A172 (cell line): ENCODE measurements around the gene NLK. TPM values are rescaled to one million over a fixed set of nuclear protein-coding genes. Genes with fewer than 3 reads are reported as not detected.
"Not testable (repeated sequence)": the region's sequence is repeated elsewhere in the genome, so short reads cannot be mapped to it uniquely, and the experiment has no call there.

Source experiments
- DNase-seq: peaks from one replicate; pipeline ENCODE4 v3.0.0-alpha.2; 2015; ENCODE audit warnings: low spot score
- total RNA-seq: library from RNA; depleted of rRNA; stranded (reverse); fragments of >200 nt; shearing (Covaris generic); gene quantifications from 2 replicates; pipeline ENCODE4 v1.2.3, GENCODE V29; 2014; rRNA removed

The NLK gene
- total RNA-seq = 18.5 and 19.1 TPM in 2 replicates

DNA sequence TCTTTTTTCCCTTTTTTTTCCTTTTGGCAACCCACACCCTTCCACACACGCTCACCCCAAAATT lies at the start of gene NLK:
NLK (plus strand) TSS at position 21 of the 64 bp plus-strand sequence. CDS start 197 bp downstream, outside the sequence.
- DNase-seq = no peak

DNA sequence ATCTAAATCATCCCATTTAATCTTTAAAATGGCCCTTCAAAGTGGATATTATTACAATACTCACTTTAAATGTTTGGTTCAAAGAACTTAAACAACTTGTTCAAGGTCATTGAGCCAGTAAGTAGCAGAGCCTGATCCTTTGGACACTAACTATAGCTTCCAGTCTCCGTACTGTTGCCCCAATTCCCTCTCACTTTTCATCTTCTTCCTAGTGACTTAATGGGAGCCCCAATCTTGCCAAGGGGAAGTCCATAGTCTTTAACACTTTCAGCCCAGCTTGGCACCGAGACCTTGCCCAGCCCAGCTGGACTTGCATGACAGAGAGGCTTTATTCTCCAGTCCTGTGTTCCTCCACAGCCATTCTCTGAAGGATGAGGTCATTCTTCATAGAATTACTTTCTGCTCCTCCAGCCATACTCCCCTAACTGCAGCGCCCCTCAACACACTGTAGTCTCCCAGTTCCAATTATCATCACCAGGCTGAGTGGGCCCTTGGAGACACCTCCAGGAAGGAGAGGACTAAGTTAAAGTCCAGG lies 49.2 kb upstream of the NLK start:
- no peak for DNase-seq

DNA sequence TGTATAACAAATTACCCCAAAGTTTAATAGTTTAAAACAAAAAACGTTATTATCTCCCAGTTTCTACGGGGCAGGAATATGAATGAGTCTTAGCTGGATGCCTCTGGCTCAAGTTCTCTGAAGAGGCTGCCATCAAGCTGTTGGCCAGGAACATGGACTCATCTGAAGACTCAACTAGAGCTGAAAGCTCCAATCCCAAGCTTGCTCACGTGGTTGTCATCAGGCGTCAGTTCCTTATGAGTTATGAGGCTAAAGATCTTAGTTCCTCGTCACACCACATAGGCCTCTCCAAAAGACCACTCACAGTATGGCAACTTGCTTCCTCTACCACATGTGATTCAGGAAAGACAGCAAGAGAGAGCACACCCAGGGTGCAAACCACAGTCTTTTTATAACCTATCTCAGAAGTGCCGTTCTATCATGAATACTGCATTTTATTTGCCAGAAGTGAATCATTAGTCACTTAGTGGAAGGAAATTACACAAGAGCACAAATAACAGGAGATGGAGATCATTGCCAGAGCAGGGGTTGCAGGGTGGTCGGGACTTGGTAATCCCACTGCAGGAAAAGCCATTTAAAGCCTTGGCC lies 48.7 kb upstream of the NLK start:
- DNase-seq = no peak

DNA sequence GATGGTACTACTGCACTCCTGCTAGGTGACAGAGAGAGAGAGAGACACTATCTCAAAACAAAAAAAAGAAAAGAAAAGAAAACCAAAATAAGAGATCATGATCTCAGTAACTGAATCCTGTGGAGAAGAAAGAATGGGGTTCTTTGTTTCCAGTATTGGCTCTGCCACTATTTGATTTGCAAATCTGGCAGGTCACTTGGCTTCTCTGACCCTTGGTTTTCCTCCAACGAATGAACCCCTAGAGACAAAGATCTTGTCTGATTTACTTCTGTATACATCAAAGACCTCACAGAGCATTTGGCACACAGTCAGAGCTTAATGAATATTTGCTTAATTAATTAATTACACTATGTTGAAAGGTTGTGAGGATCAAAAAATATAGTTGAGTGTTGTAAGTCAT lies 47.9 kb upstream of the NLK start:
- DNase-seq = no peak

DNA sequence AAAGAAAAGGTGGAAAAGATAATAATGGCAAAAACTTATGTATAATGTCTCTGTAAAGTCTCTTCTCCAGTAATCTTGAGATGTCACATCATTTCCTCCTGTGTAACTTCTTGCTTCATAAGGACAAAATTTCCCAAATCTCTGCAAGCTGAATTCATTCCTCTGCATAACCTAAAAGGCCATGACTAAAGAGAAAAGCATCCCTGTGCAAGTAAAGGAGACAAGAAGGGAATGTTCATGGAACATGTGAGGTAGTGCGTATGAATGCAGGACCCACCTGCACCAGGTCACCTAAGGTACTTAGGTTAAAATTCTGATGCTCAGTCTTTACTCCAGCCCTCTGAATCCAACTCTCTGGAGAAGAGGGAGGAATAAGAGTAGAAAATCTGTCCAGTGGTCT lies 46.9 kb upstream of the NLK start:
- DNase-seq = no peak

DNA sequence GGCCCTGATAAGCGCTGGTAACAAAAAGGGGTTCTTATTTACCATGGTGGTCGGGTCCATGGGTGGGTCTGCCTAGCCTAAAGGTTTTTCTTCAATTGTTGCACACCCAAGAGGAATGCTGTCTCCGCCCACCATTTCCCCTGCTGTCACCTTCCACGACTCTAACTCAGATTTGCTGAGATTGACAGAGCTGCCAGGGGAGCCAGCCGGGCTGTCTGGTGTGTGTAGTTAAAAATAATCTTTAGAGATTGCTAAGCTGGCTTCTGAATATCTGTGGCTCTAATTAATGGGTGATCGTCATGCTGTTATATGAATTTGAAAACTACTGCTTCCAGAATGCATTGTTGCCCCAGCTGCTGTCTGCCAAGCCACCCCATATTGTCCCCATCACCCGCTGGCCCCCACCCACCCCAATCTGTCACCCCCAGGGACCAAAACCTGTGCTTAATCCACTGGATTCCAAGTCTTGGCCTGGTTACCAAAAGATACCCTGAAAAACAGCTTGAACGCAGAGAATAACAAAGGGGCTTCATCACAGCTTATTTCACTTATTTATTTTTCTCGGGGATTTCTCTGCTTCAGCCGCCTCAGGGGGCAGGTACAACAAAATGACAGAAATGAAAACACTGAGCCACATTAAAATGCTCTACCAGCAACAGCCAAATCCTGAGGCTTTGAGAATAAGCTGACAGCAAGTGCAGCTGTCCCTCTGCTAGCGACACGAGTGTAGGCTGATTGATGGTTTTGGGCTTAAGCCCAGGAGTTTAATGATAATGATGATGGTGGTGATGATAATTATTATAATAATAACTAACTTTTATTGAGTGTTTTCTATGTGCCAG lies 46.1 kb upstream of the NLK start:
- DNase-seq = no peak

DNA sequence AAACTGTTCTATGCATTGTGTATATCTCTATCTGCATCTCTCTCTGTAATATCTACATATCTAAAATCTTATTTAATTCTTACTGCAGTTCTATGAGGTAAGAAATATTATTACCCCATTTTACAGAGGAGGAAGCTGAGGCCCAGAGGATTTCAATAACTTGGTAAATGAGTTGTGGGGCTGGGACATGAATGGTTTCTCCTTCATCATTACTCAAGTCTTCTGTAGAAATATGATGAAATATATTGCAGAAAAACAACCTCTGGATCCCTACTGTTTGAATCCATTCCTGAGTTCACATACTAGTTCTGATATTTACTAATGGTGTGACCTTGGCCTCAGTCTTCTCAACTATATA lies 45.5 kb upstream of the NLK start:
- no peak for DNase-seq

DNA sequence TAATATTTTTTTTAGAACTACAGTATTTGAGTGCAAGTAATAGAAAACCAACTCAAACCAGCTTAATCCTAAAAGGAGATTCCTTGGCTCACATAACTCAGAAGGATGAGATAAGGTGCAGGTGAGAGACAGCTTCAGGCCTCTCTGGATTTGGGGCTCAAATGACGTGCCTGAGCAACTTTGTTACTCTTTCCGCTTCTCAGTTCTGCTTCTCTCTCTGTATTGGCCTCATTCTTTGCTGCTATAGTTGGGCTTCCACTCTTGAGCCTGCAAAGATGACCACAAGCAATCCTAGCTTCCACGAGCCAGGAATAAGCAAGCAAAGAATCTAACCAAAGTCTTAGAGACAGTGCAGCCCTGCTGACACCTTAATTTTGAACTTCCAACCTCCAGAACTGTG lies 45.0 kb upstream of the NLK start:
- no peak for DNase-seq

DNA sequence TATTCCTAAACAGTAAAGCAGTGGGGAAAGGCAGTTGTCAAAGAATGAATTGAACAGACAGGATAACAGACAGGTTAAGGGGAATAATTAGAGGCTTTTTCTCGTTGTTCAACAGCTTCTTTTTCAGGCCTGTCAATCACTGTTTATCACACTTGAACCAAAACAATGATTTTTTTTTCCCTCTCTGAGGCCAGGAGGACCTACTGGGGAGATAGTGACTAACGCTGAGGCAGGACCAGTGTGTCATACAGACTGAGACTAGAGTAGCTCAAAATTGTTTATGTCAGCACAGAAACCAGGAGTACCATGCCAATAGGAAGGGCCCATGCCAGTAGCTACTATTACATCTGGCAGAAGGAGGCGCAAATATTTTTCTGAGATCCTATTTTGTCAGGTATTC lies 41.3 kb upstream of the NLK start:
- no peak for DNase-seq

DNA sequence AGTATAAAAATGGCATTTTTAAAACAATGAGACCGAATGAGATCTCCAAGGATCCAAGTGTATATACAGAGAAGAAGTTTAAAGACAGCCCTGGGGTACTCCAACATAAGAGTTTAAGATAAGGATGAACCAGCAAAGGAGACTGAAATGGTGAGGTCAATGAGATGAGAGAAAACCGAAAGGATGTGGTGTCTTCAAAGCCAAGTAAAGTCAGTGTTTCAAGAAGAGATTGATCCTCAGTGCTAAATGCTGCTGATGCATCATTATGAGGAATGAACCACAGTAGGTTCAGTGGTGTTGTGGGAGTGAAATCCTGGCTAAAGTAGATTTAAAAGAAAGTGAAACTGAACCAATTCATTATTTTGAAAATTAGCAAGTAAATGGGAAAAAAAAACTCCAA lies 38.1 kb upstream of the NLK start:
- no peak for DNase-seq

DNA sequence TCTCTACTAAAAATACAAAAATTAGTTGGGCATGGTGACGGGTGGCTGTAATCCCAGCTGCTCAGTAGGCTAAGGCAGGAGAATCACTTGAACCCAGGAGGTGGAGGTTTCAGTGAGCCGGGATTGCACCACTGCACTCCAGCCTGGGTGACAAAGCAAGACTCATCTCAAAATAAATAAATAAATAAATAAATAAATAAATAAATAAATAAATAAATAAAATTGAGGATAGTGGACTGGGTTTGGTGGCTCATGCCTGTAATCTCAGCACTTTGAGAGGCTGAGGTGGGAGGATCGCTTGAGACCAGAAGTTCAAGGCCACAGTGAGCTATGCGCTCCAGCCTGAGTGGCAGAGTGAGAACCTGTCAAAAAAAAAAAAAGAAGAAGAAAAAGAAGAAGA lies 34.6 kb upstream of the NLK start:
- DNase-seq = not testable (repeated sequence)

DNA sequence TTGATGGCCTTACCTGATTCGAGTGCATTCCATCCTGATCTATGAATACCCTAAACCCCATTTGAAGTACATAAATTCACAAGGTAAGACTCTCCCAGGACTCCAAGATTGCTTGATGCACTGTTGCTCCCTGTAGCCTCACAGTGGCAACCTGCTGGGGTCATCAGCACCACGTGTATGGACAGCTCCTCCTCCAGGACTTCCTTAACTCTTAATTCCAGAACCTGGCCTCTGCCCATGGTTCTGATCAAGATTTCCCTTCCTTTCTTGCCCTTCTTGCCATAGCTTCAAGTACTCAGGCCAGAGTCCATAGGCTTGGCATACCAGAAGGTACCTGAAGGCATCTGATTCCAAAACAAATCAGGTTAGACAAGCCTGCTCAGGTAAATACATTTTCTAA lies 34.0 kb upstream of the NLK start:
- DNase-seq = peak; percentile 66

DNA sequence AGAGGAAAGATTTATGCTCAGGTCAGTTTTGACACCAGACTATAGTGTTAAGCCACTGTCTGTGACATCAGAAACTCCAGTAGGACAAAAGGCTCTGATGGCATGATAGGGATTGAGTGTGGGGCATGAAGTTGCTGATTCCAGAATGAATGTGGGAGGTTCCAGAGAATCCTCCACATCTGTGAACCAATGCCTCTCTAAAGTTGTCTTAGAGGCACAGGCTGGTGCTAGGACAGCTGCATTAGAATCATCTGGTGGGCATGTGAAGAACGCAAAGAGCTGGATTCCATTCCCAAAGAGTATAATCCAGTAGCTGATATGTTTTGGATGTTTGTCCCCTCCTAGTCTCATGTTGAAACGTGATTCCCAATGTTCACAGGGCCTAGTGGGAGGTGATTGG lies 32.1 kb upstream of the NLK start:
- no peak for DNase-seq

DNA sequence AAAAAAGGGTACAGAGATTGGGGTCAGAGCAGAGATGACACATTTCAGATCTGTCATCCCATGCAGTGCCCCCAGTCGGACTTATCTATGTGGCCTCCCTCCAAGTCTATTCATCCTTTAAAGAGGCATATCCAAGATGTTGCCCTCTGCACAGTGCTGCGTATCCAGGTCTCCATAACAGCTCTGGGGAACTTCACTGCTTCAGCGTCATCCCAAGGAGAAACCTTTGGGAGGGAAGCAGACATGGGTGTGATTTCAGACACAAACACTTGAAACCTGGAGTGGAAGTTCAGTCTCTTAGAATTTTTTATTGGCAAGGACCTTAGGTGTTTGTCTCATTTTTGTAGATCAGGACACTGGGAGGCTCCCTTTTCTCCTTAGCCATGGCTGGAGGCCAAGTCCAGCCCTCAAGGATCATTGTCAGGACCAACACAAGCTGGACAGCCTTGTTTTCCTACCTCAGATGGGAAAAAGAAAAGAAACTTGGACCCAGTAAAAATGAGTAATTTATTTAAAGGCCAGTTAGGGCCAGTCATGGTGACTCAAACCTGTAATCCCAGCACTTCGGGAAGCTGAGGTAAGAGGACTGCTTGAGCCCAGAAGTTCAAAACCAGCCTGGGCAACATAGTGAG lies 23.9 kb upstream of the NLK start:
- peak; percentile 57 for DNase-seq

DNA sequence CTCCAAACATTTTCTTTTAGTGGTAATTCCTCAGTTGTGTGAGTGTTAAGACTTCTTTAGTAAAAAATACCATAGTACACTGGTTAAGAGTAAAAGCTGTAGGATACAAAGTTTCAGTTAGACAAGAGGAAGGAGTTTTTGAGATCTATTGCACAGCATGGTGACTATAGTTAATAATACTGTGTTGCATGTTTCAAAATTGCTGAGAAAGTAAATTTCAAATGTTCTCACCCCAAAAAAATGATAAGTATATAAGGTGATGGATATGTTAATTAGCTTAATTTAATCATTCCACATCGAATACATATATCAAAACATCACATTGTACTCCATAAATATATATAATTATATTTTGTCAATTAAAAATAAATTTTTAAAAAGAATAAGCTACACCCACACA lies 22.0 kb upstream of the NLK start:
- DNase-seq = no peak

DNA sequence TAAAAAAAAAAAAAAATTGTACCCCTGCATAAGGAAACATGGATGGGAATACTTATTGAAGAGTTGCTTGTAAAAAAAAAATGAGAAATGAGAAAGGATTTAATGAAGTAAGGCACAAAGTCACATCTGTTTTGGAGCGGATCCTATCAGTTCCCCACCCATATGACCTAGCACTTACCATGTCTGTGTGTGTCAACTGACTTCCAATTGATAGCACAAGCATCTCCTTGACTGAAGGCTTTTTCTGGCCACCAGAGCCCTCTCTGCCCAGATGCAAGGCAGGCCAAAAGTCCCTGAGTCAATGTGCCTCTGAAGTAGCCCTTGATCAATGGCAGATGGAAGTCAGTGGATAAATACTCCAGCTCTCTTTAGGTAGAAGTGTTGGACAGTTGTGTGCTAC lies 13.4 kb upstream of the NLK start:
- DNase-seq = no peak

DNA sequence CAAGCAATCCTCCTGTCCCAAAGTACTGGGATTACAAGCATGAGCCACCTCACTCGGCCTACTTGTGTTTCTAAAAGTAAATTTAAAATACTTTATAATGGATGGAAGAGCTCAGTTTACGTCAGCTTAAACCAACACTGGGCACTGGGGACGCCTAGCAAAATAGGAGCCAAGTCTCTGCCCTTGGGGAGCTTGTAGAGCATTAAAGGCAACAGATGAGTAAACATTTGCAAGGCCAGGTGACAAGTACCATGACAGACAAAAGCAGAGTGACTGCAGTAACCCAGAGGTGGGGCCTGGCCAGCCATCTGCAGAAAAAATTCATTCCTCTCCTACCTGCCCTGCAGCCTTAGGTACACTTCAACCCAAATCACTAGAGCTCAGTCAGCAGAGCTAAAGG lies 12.1 kb upstream of the NLK start:
- DNase-seq = no peak

DNA sequence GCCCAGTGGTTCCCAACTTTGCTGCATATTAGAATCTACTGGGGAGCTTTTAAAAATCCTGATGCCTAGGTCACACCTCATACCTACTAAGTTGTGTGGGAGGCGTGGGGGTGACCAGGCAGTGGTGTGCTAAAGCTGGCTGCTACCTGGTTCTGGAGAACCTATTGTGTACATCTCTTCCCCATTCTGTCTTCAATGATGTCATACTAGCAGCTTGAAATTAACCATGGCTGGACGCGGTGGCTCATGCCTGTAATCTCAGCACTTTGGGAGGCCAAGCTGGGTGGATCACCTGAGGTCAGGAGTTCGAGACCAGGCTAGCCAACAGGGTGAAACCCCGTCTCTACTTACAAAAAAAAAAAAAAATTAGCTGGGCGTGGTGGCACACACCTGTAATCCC lies 11.3 kb upstream of the NLK start:
- DNase-seq = no peak

DNA sequence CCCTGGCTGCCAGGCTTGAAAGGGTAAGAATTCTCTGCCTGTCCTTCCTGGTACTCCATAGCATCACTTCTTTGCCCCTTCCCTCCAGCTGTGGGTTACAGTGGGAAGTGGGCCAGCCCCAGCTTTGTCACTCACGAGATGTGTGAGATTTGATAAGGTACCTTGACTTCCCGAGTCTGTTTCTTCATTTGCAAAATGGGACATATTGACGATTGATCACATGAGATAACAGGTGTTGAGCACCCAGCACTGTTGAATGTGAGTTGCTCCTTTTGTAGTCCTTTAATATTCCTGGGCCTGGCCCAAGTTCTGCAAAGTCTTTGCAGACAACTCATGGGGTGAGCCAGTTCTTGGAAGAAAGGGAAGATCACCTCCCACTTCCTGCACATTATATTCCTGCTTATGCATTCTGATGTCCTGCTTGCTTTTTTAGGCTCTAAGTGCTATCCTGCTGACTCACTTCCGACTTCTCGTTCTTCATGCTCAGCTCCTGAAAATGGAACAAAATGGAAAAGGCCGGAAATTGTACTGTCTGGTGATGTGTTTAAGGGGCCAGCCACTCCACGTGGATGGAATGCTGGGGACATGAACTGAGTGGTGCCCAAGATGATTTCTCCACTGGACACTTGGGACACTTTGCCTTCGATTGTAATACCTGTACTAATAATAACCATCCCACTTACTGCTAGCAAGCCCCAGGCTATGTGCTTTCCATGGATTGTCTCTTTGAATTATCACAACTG lies 8.3 kb upstream of the NLK start:
- peak; percentile 95 for DNase-seq

DNA sequence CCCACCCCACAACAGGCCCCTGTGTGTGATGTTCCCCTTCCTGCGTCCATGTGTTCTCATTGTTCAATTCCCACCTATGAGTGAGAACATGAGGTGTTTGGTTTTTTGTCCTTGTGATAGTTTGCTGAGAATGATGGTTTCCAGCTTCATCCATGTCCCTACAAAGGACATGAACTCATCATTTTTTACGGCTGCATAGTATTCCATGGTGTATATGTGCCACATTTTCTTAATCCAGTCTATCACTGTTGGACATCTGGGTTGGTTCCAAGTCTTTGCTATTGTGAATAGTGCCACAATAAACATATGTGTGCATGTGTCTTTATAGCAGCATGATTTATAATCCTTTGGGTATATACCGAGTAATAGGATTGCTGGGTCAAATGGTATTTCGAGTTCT lies 7.0 kb upstream of the NLK start:
- not testable (repeated sequence) for DNase-seq

DNA sequence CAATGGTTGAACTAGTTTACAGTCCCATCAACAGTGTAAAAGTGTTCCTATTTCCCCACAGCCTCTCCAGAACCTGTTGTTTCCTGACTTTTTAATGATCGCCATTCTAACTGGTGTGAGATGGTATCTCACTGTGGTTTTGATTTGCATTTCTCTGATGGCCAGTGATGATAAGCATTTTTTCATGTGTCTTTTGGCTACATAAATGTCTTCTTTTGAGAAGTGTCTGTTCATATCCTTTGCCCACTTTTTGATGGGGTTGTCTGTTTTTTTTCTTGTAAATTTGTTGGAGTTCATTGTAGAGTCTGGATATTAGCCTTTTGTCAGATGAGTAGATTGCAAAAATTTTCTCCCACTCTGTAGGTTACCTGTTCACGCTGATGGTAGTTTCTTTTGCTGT lies 6.6 kb upstream of the NLK start:
- DNase-seq = not testable (repeated sequence)

DNA sequence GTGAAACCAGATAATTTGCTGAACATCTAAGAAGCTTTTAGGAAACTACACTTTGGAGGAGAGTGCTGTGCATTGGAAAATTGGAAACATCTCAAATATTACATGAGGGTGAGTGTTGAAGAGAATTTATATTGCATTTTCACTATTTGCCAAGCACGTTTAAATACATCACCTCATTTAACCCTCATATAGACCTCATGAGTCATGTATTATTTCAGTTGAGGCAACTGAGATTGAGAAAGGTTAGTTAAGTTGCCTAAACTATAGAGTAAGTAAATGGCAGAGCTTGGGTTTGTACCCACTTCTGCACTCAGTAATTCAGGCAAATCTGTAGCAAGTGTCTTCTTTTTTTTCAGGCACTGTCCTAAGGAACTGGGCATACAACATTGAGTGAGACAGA lies 3.7 kb upstream of the NLK start:
- DNase-seq = no peak

DNA sequence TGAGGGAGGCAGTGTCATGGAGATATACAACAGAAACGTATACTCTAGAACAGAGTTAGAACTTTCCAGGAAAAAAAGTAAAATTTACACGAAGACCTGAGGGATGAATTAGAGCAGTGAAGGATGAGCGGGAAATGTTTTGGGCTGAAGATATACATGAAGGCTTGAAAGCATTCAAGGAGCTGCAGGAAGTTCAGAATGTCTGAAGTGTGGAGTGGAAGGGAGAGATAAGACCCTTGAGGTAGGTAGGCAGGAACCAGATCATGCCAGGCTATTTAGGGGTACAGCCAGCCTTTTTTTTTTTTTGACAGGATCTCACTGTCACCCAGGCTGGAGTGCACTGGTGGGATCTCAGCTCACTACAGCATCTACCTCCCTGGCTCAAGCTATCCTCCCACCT lies 3.2 kb upstream of the NLK start:
- no peak for DNase-seq
